K562 (cell line): ENCODE results near the gene SCARF2. TPM values are rescaled to one million over a fixed set of nuclear protein-coding genes. Genes with fewer than 3 reads are reported as not detected.

Experiments used
- ATAC-seq: fragments of 200-7000 bp; cut with Tn5 transposase; 3 replicates; pipeline ENCODE4 v1.9.1; 2020; ENCODE audit warnings: moderate library complexity
- BruUV-seq: library from RNA; stranded (reverse); fragments of 400-500 nt; replicated peaks from 2 replicates; lab custom pipeline; 2021; lab: Mats Ljungman, UMichigan
- CTCF ChIA-PET: fragments of 300-600 bp; formaldehyde crosslinking; extraction: SDS; loops from one replicate; lab custom pipeline; 2021; ENCODE audit warnings: low intra/inter-chr PET ratio; lab: Yijun Ruan, JAX
- POLR2A ChIA-PET: fragments of 300-600, 350-650 bp; sonication (Branson Sonifier 250); formaldehyde crosslinking; extraction: SDS; loops from one replicate; lab custom pipeline; 2021; ENCODE audit warnings: antibody characterized with exemption, inconsistent platforms; lab: Yijun Ruan, JAX
- DNase-seq, 4 experiments: peaks; one replicate each; pipeline versions ENCODE4 v3.0.0 to v3.0.0-alpha.2; 2011 to 2018; ENCODE audit warnings: low spot score in 3 of 4, mixed read lengths in 3 of 4; ENCODE audit errors: extremely low read depth in 1 of 4
- FAIRE-seq: peaks from 2 replicates; lab custom pipeline; 2011; peaks lifted over from hg19 to GRCh38; lab: Jason Lieb, UNC
- H2AFZ ChIP-seq: 2 replicates; pipeline ENCODE4 v1.6.0; 2011; ENCODE audit warnings: low read depth, low read length, control low read depth, inconsistent platforms
- H3K27ac ChIP-seq: fragments of 200-600 bp; 3 replicates; pipeline ENCODE4 v1.8.0; 2011; ENCODE audit warnings: low read depth, mild to moderate bottlenecking, control low read depth, inconsistent platforms, low read length, moderate library complexity, mixed read lengths; ENCODE audit errors: extremely low read depth
- H3K27me3 ChIP-seq, 2 experiments: fragments of 300-600 bp in 1 of 2; 2 replicates in 1 of 2; 3 replicates in 1 of 2; pipeline versions ENCODE4 v1.6.0 to v1.8.0; 2011; ENCODE audit warnings: inconsistent platforms in 2 of 2, low read length in 2 of 2, mild to moderate bottlenecking in 1 of 2, mixed read lengths in 1 of 2, moderate library complexity in 1 of 2; ENCODE audit not compliant: control insufficient read depth in 2 of 2, insufficient read depth in 2 of 2
- H3K36me3 ChIP-seq: fragments of 300-600 bp; 3 replicates; pipeline ENCODE4 v1.8.0; 2011; ENCODE audit warnings: mild to moderate bottlenecking, low read length, inconsistent platforms; ENCODE audit not compliant: control insufficient read depth, insufficient read depth
- H3K4me1 ChIP-seq, 2 experiments: fragments of 200-600 bp in 1 of 2; replicated peaks in 1 of 2; 2 replicates in 1 of 2; 3 replicates in 1 of 2; pipeline versions ENCODE4 v1.5.1 to v1.8.0; 2011; ENCODE audit warnings: inconsistent platforms in 2 of 2, low read length in 2 of 2, mild to moderate bottlenecking in 1 of 2, mixed read lengths in 1 of 2, moderate library complexity in 1 of 2; ENCODE audit not compliant: control insufficient read depth in 2 of 2, insufficient read depth in 2 of 2
- H3K4me2 ChIP-seq: 2 replicates; pipeline ENCODE4 v1.6.1; 2011; ENCODE audit warnings: low read length, control low read depth, inconsistent platforms, mixed read lengths; ENCODE audit not compliant: insufficient read depth
- H3K4me3 ChIP-seq: fragments of 200-600 bp; sonication (generic), shearing (Covaris generic); 2 replicates; pipeline ENCODE4 v1.5.1; 2016; ENCODE audit warnings: control low read depth, inconsistent platforms
- H3K79me2 ChIP-seq: fragments of 200-600 bp; 3 replicates; pipeline ENCODE4 v1.8.0; 2011; ENCODE audit warnings: low read length, inconsistent platforms; ENCODE audit not compliant: control insufficient read depth, insufficient read depth
- H3K9ac ChIP-seq, 2 experiments: 2 replicates each; pipeline versions ENCODE4 v1.6.0 to v1.6.1; 2011; ENCODE audit warnings: low read depth in 2 of 2, low read length in 2 of 2, control low read depth in 1 of 2, inconsistent platforms in 1 of 2, mild to moderate bottlenecking in 1 of 2, mixed read lengths in 1 of 2; ENCODE audit not compliant: insufficient read depth in 1 of 2
- H3K9me1 ChIP-seq: one replicate; pipeline ENCODE4 v1.6.0; 2011; ENCODE audit warnings: inconsistent platforms, mild to moderate bottlenecking, low read length, moderate library complexity; ENCODE audit not compliant: control insufficient read depth, insufficient read depth
- H3K9me3 ChIP-seq: replicated peaks from 2 replicates; pipeline ENCODE4 v1.5.1; 2011; ENCODE audit warnings: low read depth, low read length, inconsistent platforms; ENCODE audit not compliant: control insufficient read depth, insufficient read depth
- H4K20me1 ChIP-seq: replicated peaks from 2 replicates; pipeline ENCODE4 v1.6.1; 2011; ENCODE audit warnings: low read length, inconsistent platforms, mixed read lengths; ENCODE audit not compliant: control insufficient read depth, insufficient read depth
- NFE2L1 ChIP-seq: fragments of 450-650 bp; IDR thresholded peaks from 2 replicates; pipeline ENCODE4 v1.6.1; 2016; ENCODE audit warnings: missing genetic modification characterization, low read depth, mild to moderate bottlenecking, missing compliant biosample characterization, moderate library complexity, borderline replicate concordance
- NFIX ChIP-seq: fragments of 250-450 bp; sonication (Bioruptor Pico); IDR thresholded peaks from 2 replicates; pipeline ENCODE4 v1.4.0; 2020; ENCODE audit warnings: low read depth, mild to moderate bottlenecking, moderate library complexity
- NONO ChIP-seq, 2 experiments: fragments of 200-400 bp in 1 of 2; fragments of 450-650 bp in 1 of 2; formaldehyde crosslinking in 1 of 2; IDR thresholded peaks; 2 replicates each; pipeline ENCODE4 v1.6.1; 2017; ENCODE audit warnings: low read depth in 2 of 2, mild to moderate bottlenecking in 2 of 2, moderate library complexity in 2 of 2, low read length in 1 of 2
- WGBS: fragments of 100-300 bp; shearing (Covaris generic); methylation state at CpG from one replicate; pipeline ENCODE4 v1.1.6; 2016; ENCODE audit warnings: low coverage, mixed read lengths; ENCODE audit not compliant: insufficient coverage; ENCODE audit errors: missing lambda C conversion rate; 5-methylcytosine and 5-hydroxymethylcytosine counted together
- in situ Hi-C: fragments of 300-500 bp; cut with MboI; formaldehyde crosslinking; loops from 4 replicates; pipeline ENCODE4 v1.15.0; 2018; ENCODE audit warnings: inconsistent platforms, mixed read lengths
- intact Hi-C: fragments of 100-400 bp; cut with micrococcal nuclease; formaldehyde crosslinking; loops from 2 replicates; pipeline ENCODE4 v1.14.2; 2022
- polyA plus RNA-seq, 8 experiments: library from polyadenylated mRNA; depleted of rRNA in 4 of 8; stranded (reverse) in 5 of 8; unstranded in 3 of 8; fragments of >200 nt; fragmentation: Nextera tagmentation in 2 of 8; fragmentation: Illumina TruSeq in 1 of 8; extraction: Ambion mirVana in 2 of 8; extraction: Trizol in 1 of 8; gene quantifications; 2 replicates each; pipeline versions ENCODE4 v1.2.1 to v1.2.3, GENCODE V29; 2011 to 2014; ENCODE audit warnings: inconsistent platforms in 1 of 8, missing spikeins in 1 of 8
- total RNA-seq, 7 experiments: library from RNA; depleted of rRNA in 6 of 7; stranded (reverse); fragments of >200 nt in 6 of 7; fragmentation: Illumina TruSeq in 2 of 7; extraction: Trizol in 2 of 7; gene quantifications; 2 replicates each; pipeline versions ENCODE4 v1.2.1 to v1.2.3, GENCODE V29; 2011 to 2021; ENCODE audit warnings: low replicate concordance in 1 of 7

The SCARF2 gene
- total and polyA plus RNA-seq, 9 of the 15 experiments (the other 6 are each of a cell fraction or from before 2014, with no cell fraction given) = 0.06 to 0.32 (median 0.21) TPM; not detected in 5

- 0 out of 2 replicates have a peak, but pooled peaks have one; percentile 10 for TF ChIP-seq NFIX (CRISPR knock-in tag)
These were observed 50.7 kb downstream of the SCARF2 start (continued) for GRCh38 chr22:20386972-20387371.

GRCh38 chr22:20386336-20386735 lies 51.3 kb downstream of the SCARF2 start:
- no peak for ATAC-seq
- Histone ChIP-seq H3K27ac (no peak overlapping the region), H3K9me1 (no peaks in the 10 kb centered on the region), H3K9me3 (peaks cover 7% of the 10 kb centered on the region), H3K4me3 (no peak overlapping the region), H3K79me2 (no peaks in the 10 kb centered on the region), H4K20me1 (no peaks in the 10 kb centered on the region), H3K4me2 (no peak overlapping the region), H3K4me1 (no peaks in the 10 kb centered on the region)
- no TSS peak for BruUV-seq
- CTCF ChIA-PET = no interaction called here
- no peak for TF ChIP-seq NFE2L1 (tag)
- 0 out of 4 replicates have a peak, but pooled peaks of 1 of the 2 experiments have one; percentile 9 for TF ChIP-seq NONO (IDR thresholded peaks at IDR 0.05; ENCODE audit: low read depth in 2 of 2, low read length in 1 of 2)
- TF ChIP-seq, all 486 proteins: peak for 1
- FAIRE-seq = no peak
- WGBS = 1% methylated on average over 2 of the region's 2 CpGs
- Histone ChIP-seq H3K36me3 (no peaks in the 10 kb centered on the region), H3K9ac (no peak overlapping the region), H3K27me3 (peaks cover 43 to 60% of the 10 kb centered on the region in 2 experiments), H2AFZ (no peak overlapping the region)
- POLR2A ChIA-PET = interaction anchor here (0.7 to 4.0 kb wide), 3 partner anchors 9 to 68 kb away, joined by 3 to 32 read pairs (median 3); partner anchors contain the start of gene ZNF74
- intact Hi-C loops (no loop called here), in situ Hi-C loops (no loop called here)
- no peak for DNase-seq
